ENCODE measurements around the gene RGS6.

Gene RGS6

GRCh38 chr14:72383865-72384264, 451.6 kb downstream of the RGS6 start:
- Histone ChIP-seq H3K4me3 (ENCODE audit: low read depth in 1 of 2, low read length in 1 of 2) (no peak overlapping the region), H3K36me3 (no peaks in the 10 kb centered on the region), H3K27ac (no peak overlapping the region), H3K9me3 (no peaks in the 10 kb centered on the region), H3K27me3 (no peaks in the 10 kb centered on the region), H3K4me1 (ENCODE audit: control insufficient read depth in 1 of 2, insufficient read depth in 1 of 2, low read depth in 1 of 2, low read length in 1 of 2) (no peaks in the 10 kb centered on the region)
- TF ChIP-seq, protein P1, sequence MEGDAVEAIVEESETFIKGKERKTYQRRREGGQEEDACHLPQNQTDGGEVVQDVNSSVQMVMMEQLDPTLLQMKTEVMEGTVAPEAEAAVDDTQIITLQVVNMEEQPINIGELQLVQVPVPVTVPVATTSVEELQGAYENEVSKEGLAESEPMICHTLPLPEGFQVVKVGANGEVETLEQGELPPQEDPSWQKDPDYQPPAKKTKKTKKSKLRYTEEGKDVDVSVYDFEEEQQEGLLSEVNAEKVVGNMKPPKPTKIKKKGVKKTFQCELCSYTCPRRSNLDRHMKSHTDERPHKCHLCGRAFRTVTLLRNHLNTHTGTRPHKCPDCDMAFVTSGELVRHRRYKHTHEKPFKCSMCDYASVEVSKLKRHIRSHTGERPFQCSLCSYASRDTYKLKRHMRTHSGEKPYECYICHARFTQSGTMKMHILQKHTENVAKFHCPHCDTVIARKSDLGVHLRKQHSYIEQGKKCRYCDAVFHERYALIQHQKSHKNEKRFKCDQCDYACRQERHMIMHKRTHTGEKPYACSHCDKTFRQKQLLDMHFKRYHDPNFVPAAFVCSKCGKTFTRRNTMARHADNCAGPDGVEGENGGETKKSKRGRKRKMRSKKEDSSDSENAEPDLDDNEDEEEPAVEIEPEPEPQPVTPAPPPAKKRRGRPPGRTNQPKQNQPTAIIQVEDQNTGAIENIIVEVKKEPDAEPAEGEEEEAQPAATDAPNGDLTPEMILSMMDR (IDR thresholded peaks at IDR 0.05) = no peak

DNA sequence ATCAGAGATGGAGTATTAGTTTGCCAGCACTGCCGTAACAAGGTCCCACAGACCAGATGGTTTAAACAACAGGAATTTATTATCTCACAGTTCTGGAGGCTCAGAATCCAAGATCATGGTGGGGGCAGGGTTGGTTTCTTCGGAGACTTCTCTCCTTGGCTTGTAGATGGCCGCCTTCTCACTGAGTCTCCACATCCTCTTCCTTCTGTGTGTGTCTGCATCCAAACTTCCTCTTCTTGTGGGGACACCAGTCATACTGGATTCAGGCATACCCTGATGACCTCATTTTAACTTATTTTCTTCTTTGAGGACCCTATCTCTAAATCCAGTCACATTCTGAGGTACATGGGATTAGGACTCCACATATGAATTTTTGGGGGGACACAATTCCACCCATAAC, 455.5 kb downstream of the RGS6 start:
- no peaks in the 10 kb centered on the region for H3K9me3 ChIP-seq
- no peaks in the 10 kb centered on the region for H3K27me3 ChIP-seq
- H3K4me3 ChIP-seq (ENCODE audit: low read depth in 1 of 2, low read length in 1 of 2) = no peak overlapping the region
- no peak overlapping the region for H3K27ac ChIP-seq
- H3K36me3 ChIP-seq = no peaks in the 10 kb centered on the region
- TF ChIP-seq, protein P1 (IDR thresholded peaks at IDR 0.05) = no peak
- no peaks in the 10 kb centered on the region for H3K4me1 ChIP-seq (ENCODE audit: control insufficient read depth in 1 of 2, insufficient read depth in 1 of 2, low read depth in 1 of 2, low read length in 1 of 2)

DNA sequence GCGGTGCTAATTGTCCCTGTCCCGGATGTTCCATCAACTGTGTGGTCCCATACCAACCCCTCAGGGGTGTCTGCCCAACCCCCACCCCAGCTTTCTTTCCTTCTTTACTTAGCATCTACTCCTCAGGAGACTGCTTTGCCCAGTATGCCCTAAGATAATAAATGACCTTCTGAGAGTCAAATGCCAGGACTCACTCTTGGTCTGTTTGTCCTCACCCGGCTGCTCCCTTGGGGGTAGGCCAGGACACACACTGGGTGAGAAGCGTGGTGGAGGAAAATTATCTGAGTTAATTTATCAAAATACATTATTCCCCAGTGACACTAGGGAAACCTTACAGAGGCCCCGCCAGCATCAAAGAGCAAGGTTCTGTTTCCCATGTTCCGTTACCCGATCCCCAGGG, 457.0 kb downstream of the RGS6 start:
- no peaks in the 10 kb centered on the region for H3K36me3 ChIP-seq
- H3K27ac ChIP-seq = no peak overlapping the region
- TF ChIP-seq, protein P1 (IDR thresholded peaks at IDR 0.05) = no peak
- H3K4me1 ChIP-seq (ENCODE audit: control insufficient read depth in 1 of 2, insufficient read depth in 1 of 2, low read depth in 1 of 2, low read length in 1 of 2) = no peaks in the 10 kb centered on the region
- H3K27me3 ChIP-seq = no peaks in the 10 kb centered on the region
- no peak overlapping the region for H3K4me3 ChIP-seq (ENCODE audit: low read depth in 1 of 2, low read length in 1 of 2)
- no peaks in the 10 kb centered on the region for H3K9me3 ChIP-seq

DNA sequence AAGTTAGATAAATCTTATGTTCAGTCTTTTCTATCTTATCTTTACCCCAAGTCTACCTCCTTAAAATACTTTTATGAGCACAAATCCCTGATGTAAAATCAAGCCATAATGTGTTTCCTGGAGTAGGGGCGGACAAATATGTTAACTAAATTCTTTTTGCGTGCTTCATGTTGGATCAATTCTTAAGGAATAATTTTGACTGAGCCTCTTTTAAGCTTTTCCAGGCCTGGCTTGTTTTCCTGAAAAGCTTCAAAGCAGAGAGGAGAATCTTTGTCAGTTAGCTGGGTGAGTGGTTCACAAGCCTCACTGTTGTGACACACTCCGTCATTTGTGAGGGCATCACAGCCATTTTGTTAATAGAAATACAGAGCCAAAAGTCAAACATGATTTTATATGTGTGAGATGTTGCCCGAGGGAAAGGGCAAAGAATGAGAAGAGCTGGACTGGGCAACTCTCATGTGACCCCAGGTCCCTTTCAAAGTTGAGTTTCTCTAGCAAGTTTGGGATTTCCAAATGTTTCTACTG, 468.9 kb downstream of the RGS6 start:
- H3K27me3 ChIP-seq = peaks cover 28% of the 10 kb centered on the region
- no peak overlapping the region for H3K4me3 ChIP-seq (ENCODE audit: low read depth in 1 of 2, low read length in 1 of 2)
- H3K9me3 ChIP-seq = no peaks in the 10 kb centered on the region
- TF ChIP-seq, protein P1 (IDR thresholded peaks at IDR 0.05) = no peak
- H3K4me1 ChIP-seq (ENCODE audit: control insufficient read depth in 1 of 2, insufficient read depth in 1 of 2, low read depth in 1 of 2, low read length in 1 of 2) = no peaks in the 10 kb centered on the region
- no peak overlapping the region for H3K27ac ChIP-seq
- no peaks in the 10 kb centered on the region for H3K36me3 ChIP-seq

DNA sequence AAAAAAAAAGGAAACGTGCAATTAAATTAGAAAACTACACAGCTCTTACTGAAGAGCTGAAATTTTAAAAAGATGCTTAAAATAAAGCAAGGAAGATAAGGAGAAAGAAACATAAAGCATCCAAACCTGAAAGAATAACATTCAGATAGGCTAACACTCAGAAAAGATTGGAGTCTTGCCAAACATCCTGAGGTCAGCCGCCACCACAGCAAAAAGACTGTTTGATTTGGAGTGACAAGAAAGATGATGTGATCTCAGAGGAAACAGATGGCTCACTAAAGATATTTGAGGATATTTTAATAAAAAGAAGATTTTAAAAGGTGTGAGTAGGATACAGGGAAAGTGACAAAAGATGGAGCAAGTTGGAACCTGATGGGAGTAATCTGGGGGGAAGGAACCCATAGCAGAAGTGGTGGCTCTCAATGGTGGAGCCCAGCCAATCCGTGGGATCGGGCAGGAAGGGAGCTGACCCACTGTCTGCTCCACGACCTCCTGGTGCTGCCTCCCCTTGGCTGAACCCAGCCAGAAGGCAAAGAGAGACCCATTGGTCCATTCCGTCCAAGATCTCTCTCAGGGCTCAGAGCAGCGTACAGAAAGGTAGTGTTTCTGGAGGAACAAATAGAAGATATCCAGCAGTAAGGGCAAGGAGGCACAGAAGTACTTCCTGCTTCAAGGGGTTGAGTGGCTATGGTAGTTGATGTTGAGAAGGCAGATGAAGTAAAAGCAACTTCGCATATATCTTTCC, 469.6 kb downstream of the RGS6 start:
- Histone ChIP-seq H3K4me3 (ENCODE audit: low read depth in 1 of 2, low read length in 1 of 2) (no peak overlapping the region), H3K4me1 (ENCODE audit: control insufficient read depth in 1 of 2, insufficient read depth in 1 of 2, low read depth in 1 of 2, low read length in 1 of 2) (no peaks in the 10 kb centered on the region), H3K36me3 (no peaks in the 10 kb centered on the region), H3K27ac (no peak overlapping the region), H3K9me3 (no peaks in the 10 kb centered on the region), H3K27me3 (peaks cover 28% of the 10 kb centered on the region)
- TF ChIP-seq, protein P1 (IDR thresholded peaks at IDR 0.05) = no peak

Measured in neutrophil (primary cell).